Kidney (tissue), 14 donors: ENCODE data around the gene SCAPER. TPM values are rescaled to one million over a fixed set of nuclear protein-coding genes. Genes with fewer than 3 reads are reported as not detected.

Experiments used
- DNase-seq, 5 donors: peaks; one replicate each; pipeline ENCODE4 v3.0.0-alpha.2; 2013 to 2020
- FAIRE-seq: peaks from 2 replicates; lab custom pipeline; 2012; peaks lifted over from hg19 to GRCh38; lab: Jason Lieb, UNC
- H3K27ac ChIP-seq, 2 donors: one replicate each; pipeline ENCODE4 v1.7.0; 2013; ENCODE audit warnings: low read depth in 2 of 2, low read length in 2 of 2, inconsistent platforms in 1 of 2
- H3K27me3 ChIP-seq: one replicate; pipeline ENCODE4 v1.7.1; 2013; ENCODE audit warnings: low read length, inconsistent platforms; ENCODE audit not compliant: control insufficient read depth, insufficient read depth
- H3K36me3 ChIP-seq, 3 donors: one replicate each; pipeline versions ENCODE4 v1.7.0 to v1.7.1; 2013; ENCODE audit warnings: low read length in 3 of 3, control low read depth in 1 of 3, inconsistent platforms in 1 of 3; ENCODE audit not compliant: insufficient read depth in 3 of 3, control insufficient read depth in 2 of 3
- H3K4me1 ChIP-seq, 3 donors: one replicate each; pipeline versions ENCODE4 v1.7.0 to v1.7.1; 2013; ENCODE audit warnings: low read length in 3 of 3, inconsistent platforms in 1 of 3, low read depth in 1 of 3; ENCODE audit not compliant: control insufficient read depth in 2 of 3, insufficient read depth in 2 of 3
- H3K4me3 ChIP-seq, 3 donors: one replicate each; pipeline versions ENCODE4 v1.7.0 to v1.8.1; 2013; ENCODE audit warnings: low read length in 3 of 3, control low read depth in 1 of 3, inconsistent platforms in 1 of 3
- H3K9ac ChIP-seq, 3 donors: one replicate each; pipeline versions ENCODE4 v1.7.0 to v1.7.1; 2013; ENCODE audit warnings: low read length in 3 of 3, control low read depth in 1 of 3, inconsistent platforms in 1 of 3
- H3K9me3 ChIP-seq, 3 donors: one replicate each; pipeline versions ENCODE4 v1.7.0 to v1.7.1; 2013; ENCODE audit warnings: low read length in 3 of 3, control low read depth in 1 of 3, inconsistent platforms in 1 of 3; ENCODE audit not compliant: control insufficient read depth in 2 of 3, insufficient read depth in 1 of 3
- CTCF ChIP-seq: IDR thresholded peaks from 3 replicates; pipeline ENCODE4 v1.5.1; 2012; ENCODE audit warnings: mild to moderate bottlenecking, moderate library complexity, borderline replicate concordance; ENCODE audit not compliant: insufficient read depth; ENCODE audit errors: extremely low read depth
- intact Hi-C: fragments of 100-400 bp; cut with DNase I; formaldehyde crosslinking; loops from one replicate; pipeline ENCODE4 v1.11.1; 2022
- polyA plus RNA-seq: library from polyadenylated mRNA; stranded (reverse); fragments of 350-450 nt; fragmentation: Illumina TruSeq; extraction: RNeasy Lipid Tissue Mini Kit (QIAGEN cat#74804); gene quantifications from one replicate; pipeline ENCODE4 v1.2.3, GENCODE V29; 2014; ENCODE audit warnings: low read depth, low replicate concordance; ENCODE audit not compliant: insufficient read depth
- total RNA-seq: library from RNA; stranded (reverse); fragmentation: NEBNext Ultra II Directional; extraction: Animal tissue kit (Norgen Biotek cat#: 25700); gene quantifications from one replicate; pipeline ENCODE4 v1.2.1, GENCODE V29; 2021
- donor health status: control.
- donor health status: control.
- donor health status: control.
- donor health status: control.
- donor health status: control.
- donor health status: DM: yes; HTN: yes; CAD: no.
- donor health status: Normal renal cell carcinoma (clear cell type).

The SCAPER gene
- total and polyA plus RNA-seq, 2 donors from 2014 or later = 11.6 to 39.4 TPM

GRCh38 chr15:76642671-76643070 lies 262.5 kb downstream of the SCAPER start:
- Histone ChIP-seq H3K36me3 (no peaks in the 10 kb centered on the region), H3K4me3 (no peak overlapping the region), H3K9ac (no peak overlapping the region), H3K4me1 (no peaks in the 10 kb centered on the region), H3K27me3 (no peaks in the 10 kb centered on the region), H3K27ac (no peak overlapping the region), H3K9me3 (no peaks in the 10 kb centered on the region)
- intact Hi-C loops = no loop called here
- TF ChIP-seq CTCF = no peak
- no peak for DNase-seq
- no peak for FAIRE-seq

GRCh38 chr15:76637166-76637565 lies 268.0 kb downstream of the SCAPER start:
- intact Hi-C loops = no loop called here
- FAIRE-seq = no peak
- no peak for DNase-seq
- Histone ChIP-seq H3K9ac (no peak overlapping the region), H3K9me3 (peaks cover 0 to 8% (median 0%) of the 10 kb centered on the region in 3 donors), H3K4me3 (no peak overlapping the region), H3K36me3 (no peaks in the 10 kb centered on the region), H3K4me1 (no peaks in the 10 kb centered on the region), H3K27me3 (no peaks in the 10 kb centered on the region), H3K27ac (no peak overlapping the region)
- no peak for TF ChIP-seq CTCF

DNA sequence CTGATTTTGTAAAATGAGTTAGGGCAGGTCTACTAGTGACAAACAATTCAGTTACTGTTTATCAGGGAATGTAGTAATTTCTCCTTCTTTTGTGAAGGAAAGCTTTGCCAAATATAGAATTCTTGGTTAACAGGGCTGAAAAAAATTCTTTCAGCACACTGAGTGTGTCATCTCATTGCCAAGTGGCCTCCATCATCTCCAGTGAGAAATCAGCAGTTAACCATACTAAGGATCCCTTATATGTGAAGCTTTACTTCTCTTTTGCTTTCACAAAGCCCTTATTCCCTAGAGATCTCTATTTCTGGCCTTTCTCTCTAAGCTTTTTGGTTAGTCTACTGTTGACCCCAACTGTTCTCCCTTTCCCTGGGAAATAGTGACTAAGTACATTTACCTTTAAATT lies 269.1 kb downstream of the SCAPER start:
- Histone ChIP-seq H3K27ac (no peak overlapping the region), H3K9me3 (peaks cover 0 to 8% (median 0%) of the 10 kb centered on the region in 3 donors), H3K9ac (no peak overlapping the region), H3K27me3 (no peaks in the 10 kb centered on the region), H3K4me3 (no peak overlapping the region), H3K4me1 (no peaks in the 10 kb centered on the region), H3K36me3 (no peaks in the 10 kb centered on the region)
- intact Hi-C loops = no loop called here
- DNase-seq (peak in 1 of 5 donors; percentile 0), FAIRE-seq (no peak)
- no peak for TF ChIP-seq CTCF

DNA sequence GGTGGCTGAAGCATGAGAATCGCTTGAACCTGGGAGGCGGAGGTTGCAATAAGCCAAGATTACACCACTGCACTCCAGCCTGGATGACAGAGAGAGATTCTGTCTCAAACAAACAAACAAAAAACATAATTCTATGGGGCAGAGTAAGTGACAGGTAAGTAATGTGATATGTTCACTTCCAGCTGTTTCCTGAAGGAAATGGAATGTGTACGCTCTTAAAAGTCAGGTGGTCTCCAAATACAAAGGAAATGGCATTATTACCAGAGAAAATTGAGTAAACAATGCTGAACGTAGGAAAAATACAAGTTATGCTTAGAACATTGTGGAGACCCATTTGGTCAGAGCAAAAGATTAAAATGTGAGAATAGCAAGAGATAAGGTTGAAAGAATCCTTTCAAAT lies 278.5 kb downstream of the SCAPER start:
- intact Hi-C loops = no loop called here
- H3K27me3 ChIP-seq = no peaks in the 10 kb centered on the region
- no peaks in the 10 kb centered on the region for H3K9me3 ChIP-seq
- TF ChIP-seq CTCF = no peak
- FAIRE-seq = no peak
- H3K4me3 ChIP-seq = no peak overlapping the region
- DNase-seq = peak in 1 of 5 donors; percentile 1
- no peak overlapping the region for H3K9ac ChIP-seq
- no peaks in the 10 kb centered on the region for H3K36me3 ChIP-seq
- H3K27ac ChIP-seq = no peak overlapping the region
- H3K4me1 ChIP-seq = no peaks in the 10 kb centered on the region
